Measurements from ENCODE around the gene TASP1. TPM values are rescaled to one million over a fixed set of nuclear protein-coding genes. Genes with fewer than 3 reads are reported as not detected.

Gene TASP1
- total RNA-seq, 3 donors from 2014 or later (not counting 1 experiment from before 2014, with no cell fraction given), result 15.5 to 22.3 (median 16.3) TPM

GRCh38 chr20:13588049-13588448 is 50.7 kb downstream of the TASP1 start:
- DNase-seq, result no peak
- H3K4me3 Mint-ChIP-seq, result no peak overlapping the region
- Histone ChIP-seq H3K36me3 (ENCODE audit: control insufficient read depth, insufficient read depth, low read length) (peaks cover 2% of the 10 kb centered on the region), H3K27me3 (ENCODE audit: control insufficient read depth, insufficient read depth, low read length) (no peaks in the 10 kb centered on the region), H3K4me1 (ENCODE audit: control insufficient read depth, insufficient read depth, low read length) (no peaks in the 10 kb centered on the region), H3K4me3 (ENCODE audit: low read length) (no peak overlapping the region), H3K27ac (ENCODE audit: low read length) (no peak overlapping the region), H3K9me3 (ENCODE audit: control insufficient read depth, insufficient read depth, low read length) (no peaks in the 10 kb centered on the region)
- WGBS (ENCODE audit: insufficient coverage), result no CpG with 5 or more reads among the region's 2 CpGs
- no peak for ATAC-seq
- peaks cover 0 to 3% of the 10 kb centered on the region in 2 donors for H3K9me3 Mint-ChIP-seq
- H3K36me3 Mint-ChIP-seq, result peaks cover 18% of the 10 kb centered on the region
- H3K27ac Mint-ChIP-seq, result no peak overlapping the region
- peaks cover 0 to 5% of the 10 kb centered on the region in 2 donors for H3K4me1 Mint-ChIP-seq
- TF ChIP-seq CTCF (IDR thresholded peaks at IDR 0.05), result no peak
- intact Hi-C loops (cut with micrococcal nuclease), result no loop called here
- H3K27me3 Mint-ChIP-seq (ENCODE audit: low read depth in 2 of 2), result no peaks in the 10 kb centered on the region

GRCh38 chr20:13587370-13587769 is 51.4 kb downstream of the TASP1 start:
- ATAC-seq, result no peak
- intact Hi-C loops (cut with micrococcal nuclease), result no loop called here
- Histone ChIP-seq H3K4me3 (ENCODE audit: low read length) (no peak overlapping the region), H3K9me3 (ENCODE audit: control insufficient read depth, insufficient read depth, low read length) (no peaks in the 10 kb centered on the region), H3K27ac (ENCODE audit: low read length) (no peak overlapping the region), H3K4me1 (ENCODE audit: control insufficient read depth, insufficient read depth, low read length) (no peaks in the 10 kb centered on the region), H3K27me3 (ENCODE audit: control insufficient read depth, insufficient read depth, low read length) (no peaks in the 10 kb centered on the region), H3K36me3 (ENCODE audit: control insufficient read depth, insufficient read depth, low read length) (peaks cover 2% of the 10 kb centered on the region)
- Mint-ChIP-seq H3K36me3 (peaks cover 18% of the 10 kb centered on the region), H3K27ac (no peak overlapping the region), H3K9me3 (peaks cover 0 to 3% of the 10 kb centered on the region in 2 donors), H3K27me3 (ENCODE audit: low read depth in 2 of 2) (no peaks in the 10 kb centered on the region), H3K4me1 (peaks cover 0 to 5% of the 10 kb centered on the region in 2 donors), H3K4me3 (no peak overlapping the region)
- no peak for TF ChIP-seq CTCF (IDR thresholded peaks at IDR 0.05)
- no peak for DNase-seq

- H3K27ac Mint-ChIP-seq, result no peak overlapping the region
These were observed 52.6 kb downstream of the TASP1 start for GRCh38 chr20:13586133-13586532.

More at GRCh38 chr20:13586133-13586532, 52.6 kb downstream of the TASP1 start:
- H3K27ac ChIP-seq (ENCODE audit: low read length), result no peak overlapping the region
- Mint-ChIP-seq H3K9me3 (peaks cover 0 to 3% of the 10 kb centered on the region in 2 donors), H3K4me3 (no peak overlapping the region), H3K4me1 (no peaks in the 10 kb centered on the region), H3K36me3 (peaks cover 18% of the 10 kb centered on the region), H3K27me3 (ENCODE audit: low read depth in 2 of 2) (no peaks in the 10 kb centered on the region)
- no peak for ATAC-seq
- H3K4me3 ChIP-seq (ENCODE audit: low read length), result no peak overlapping the region
- TF ChIP-seq CTCF (IDR thresholded peaks at IDR 0.05), result no peak
- intact Hi-C loops (cut with micrococcal nuclease), result no loop called here
- no peaks in the 10 kb centered on the region for H3K9me3 ChIP-seq (ENCODE audit: control insufficient read depth, insufficient read depth, low read length)
- H3K27me3 ChIP-seq (ENCODE audit: control insufficient read depth, insufficient read depth, low read length), result no peaks in the 10 kb centered on the region
- DNase-seq, result no peak
- H3K36me3 ChIP-seq (ENCODE audit: control insufficient read depth, insufficient read depth, low read length), result peaks cover 2% of the 10 kb centered on the region
- H3K4me1 ChIP-seq (ENCODE audit: control insufficient read depth, insufficient read depth, low read length), result no peaks in the 10 kb centered on the region

All from natural killer cell (primary cell).